ENCODE measurements around the gene PLGRKT. TPM values are rescaled to one million over a fixed set of nuclear protein-coding genes. Genes with fewer than 3 reads are reported as not detected.

PLGRKT gene
- total RNA-seq, 1 experiment from 2014 or later: 19.2 TPM

- no peak for TF ChIP-seq AR (CRISPR knock-in tag; IDR thresholded peaks at IDR 0.05)
- TF ChIP-seq TEAD1 (CRISPR knock-in tag; IDR thresholded peaks at IDR 0.05): no peak
Observed at GRCh38 chr9:5425006-5425628, 12.6 kb downstream of the PLGRKT start (continued).

GRCh38 chr9:5422276-5422675 is 15.4 kb downstream of the PLGRKT start:
- H3K27ac Mint-ChIP-seq: no peak overlapping the region
- H3K4me3 Mint-ChIP-seq: no peak overlapping the region
- no peaks in the 10 kb centered on the region for H3K9me3 Mint-ChIP-seq
- TF ChIP-seq ZSCAN18 (CRISPR knock-in tag; IDR thresholded peaks at IDR 0.05) (no peak), NR3C1 (CRISPR knock-in tag; conservative IDR thresholded peaks at IDR 0.05; ENCODE audit: low read depth) (no peak)
- no peak for ATAC-seq
- ChIA-PET CTCF (no interaction called here), POLR2A (no interaction called here)
- DNase-seq (ENCODE audit: low spot score): no peak
- H3K36me3 Mint-ChIP-seq: no peaks in the 10 kb centered on the region
- H3K27me3 Mint-ChIP-seq (ENCODE audit: low read depth): peaks cover 12% of the 10 kb centered on the region
- H3K4me1 Mint-ChIP-seq: peaks cover 10% of the 10 kb centered on the region

DNA sequence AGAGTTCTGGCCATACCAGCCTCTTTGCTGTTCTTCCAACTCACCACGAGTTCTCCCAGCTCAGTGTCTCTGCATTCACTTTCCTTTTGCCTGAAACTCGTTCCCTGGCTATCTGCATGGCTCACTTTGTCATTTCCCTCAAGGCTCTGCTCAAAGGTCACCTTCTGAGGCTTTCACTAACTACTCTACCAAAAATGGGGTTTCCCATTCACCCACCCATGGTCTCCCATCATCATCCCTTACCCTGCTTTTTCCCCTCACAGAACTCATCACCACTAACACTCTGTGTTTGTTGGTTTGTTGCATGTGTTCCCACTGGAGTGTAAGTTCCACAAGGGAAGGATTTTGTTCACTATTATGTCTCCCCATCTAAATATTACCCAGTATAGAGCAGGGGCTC is 16.6 kb downstream of the PLGRKT start:
- POLR2A ChIA-PET: no interaction called here
- Mint-ChIP-seq H3K36me3 (no peaks in the 10 kb centered on the region), H3K9me3 (no peaks in the 10 kb centered on the region), H3K4me1 (peaks cover 18% of the 10 kb centered on the region), H3K27me3 (ENCODE audit: low read depth) (peaks cover 12% of the 10 kb centered on the region), H3K4me3 (no peak overlapping the region), H3K27ac (no peak overlapping the region)
- no peak for DNase-seq (ENCODE audit: low spot score)
- TF ChIP-seq CTCF (IDR thresholded peaks at IDR 0.05): no peak
- CTCF ChIA-PET: no interaction called here
- no peak for ATAC-seq

DNA sequence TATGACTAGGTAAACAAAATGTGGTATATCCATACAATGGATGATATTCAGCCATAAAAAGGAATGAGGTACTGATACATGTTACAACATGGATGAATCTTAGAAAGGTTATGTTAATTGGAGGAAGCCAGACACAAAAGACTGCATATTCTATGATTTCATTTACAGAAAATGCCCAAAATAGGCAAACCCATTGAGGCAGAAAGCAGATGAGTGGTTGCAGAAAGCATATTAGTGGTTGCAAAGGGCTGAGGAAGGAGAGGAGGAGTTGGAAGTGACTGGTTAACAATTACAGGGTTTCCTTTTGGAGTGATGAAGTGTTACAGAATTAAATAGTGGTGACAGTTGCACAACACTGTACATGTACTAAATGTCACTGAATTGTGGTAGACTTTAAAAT is 17.7 kb downstream of the PLGRKT start:
- no peaks in the 10 kb centered on the region for H3K9me3 Mint-ChIP-seq
- ATAC-seq (no peak), DNase-seq (ENCODE audit: low spot score) (no peak)
- POLR2A ChIA-PET: no interaction called here
- H3K27me3 Mint-ChIP-seq (ENCODE audit: low read depth): peaks cover 12% of the 10 kb centered on the region
- no peak overlapping the region for H3K4me3 Mint-ChIP-seq
- TF ChIP-seq JAZF1 (CRISPR knock-in tag; IDR thresholded peaks at IDR 0.05) (no peak), IRF1 (CRISPR knock-in tag; IDR thresholded peaks at IDR 0.05) (no peak), FOXK1 (CRISPR knock-in tag; IDR thresholded peaks at IDR 0.05) (no peak)
- TF ChIP-seq, protein P1, sequence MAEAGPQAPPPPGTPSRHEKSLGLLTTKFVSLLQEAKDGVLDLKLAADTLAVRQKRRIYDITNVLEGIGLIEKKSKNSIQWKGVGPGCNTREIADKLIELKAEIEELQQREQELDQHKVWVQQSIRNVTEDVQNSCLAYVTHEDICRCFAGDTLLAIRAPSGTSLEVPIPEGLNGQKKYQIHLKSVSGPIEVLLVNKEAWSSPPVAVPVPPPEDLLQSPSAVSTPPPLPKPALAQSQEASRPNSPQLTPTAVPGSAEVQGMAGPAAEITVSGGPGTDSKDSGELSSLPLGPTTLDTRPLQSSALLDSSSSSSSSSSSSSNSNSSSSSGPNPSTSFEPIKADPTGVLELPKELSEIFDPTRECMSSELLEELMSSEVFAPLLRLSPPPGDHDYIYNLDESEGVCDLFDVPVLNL (CRISPR knock-in tag; IDR thresholded peaks at IDR 0.05; ENCODE audit: borderline replicate concordance, low read depth): no peak
- H3K4me1 Mint-ChIP-seq: peaks cover 18% of the 10 kb centered on the region
- H3K36me3 Mint-ChIP-seq: no peaks in the 10 kb centered on the region
- CTCF ChIA-PET: no interaction called here
- H3K27ac Mint-ChIP-seq: no peak overlapping the region
